Globus pallidus (tissue), 1 donor: ENCODE measurements around the gene KLHL29.

Experiments
- DNase-seq: peaks from one replicate; pipeline ENCODE4 v3.0.0-alpha.2; 2015; ENCODE audit warnings: low spot score

The KLHL29 gene

GRCh38 chr2:23513245-23513871 lies 128.4 kb downstream of the KLHL29 start:
- no peak for DNase-seq

GRCh38 chr2:23513872-23514793 lies 129.2 kb downstream of the KLHL29 start:
- no peak for DNase-seq

- DNase-seq = no peak
Measured at GRCh38 chr2:23516520-23517256, 131.7 kb downstream of the KLHL29 start.

GRCh38 chr2:23518481-23519333 lies 133.7 kb downstream of the KLHL29 start:
- no peak for DNase-seq

- no peak for DNase-seq
Measured at GRCh38 chr2:23519334-23519651, 134.3 kb downstream of the KLHL29 start.

- no peak for DNase-seq
Measured at GRCh38 chr2:23520256-23520655, 135.3 kb downstream of the KLHL29 start.

GRCh38 chr2:23521060-23521459 lies 136.1 kb downstream of the KLHL29 start:
- DNase-seq = no peak

GRCh38 chr2:23522726-23523372 lies 137.9 kb downstream of the KLHL29 start:
- no peak for DNase-seq

GRCh38 chr2:23523373-23524260 lies 138.6 kb downstream of the KLHL29 start:
- no peak for DNase-seq

- DNase-seq = no peak
Measured at GRCh38 chr2:23524261-23524706, 139.3 kb downstream of the KLHL29 start.

GRCh38 chr2:23525137-23525765 lies 140.3 kb downstream of the KLHL29 start:
- DNase-seq = peak; percentile 34

GRCh38 chr2:23526114-23526513 lies 141.1 kb downstream of the KLHL29 start:
- no peak for DNase-seq

- DNase-seq = no peak
Measured at GRCh38 chr2:23526835-23527790, 142.1 kb downstream of the KLHL29 start.

GRCh38 chr2:23528171-23528570 lies 143.2 kb downstream of the KLHL29 start:
- DNase-seq = no peak

- DNase-seq = no peak
Measured at GRCh38 chr2:23528690-23529089, 143.7 kb downstream of the KLHL29 start.

GRCh38 chr2:23529659-23530058 lies 144.7 kb downstream of the KLHL29 start:
- no peak for DNase-seq

GRCh38 chr2:23530206-23530908 lies 145.4 kb downstream of the KLHL29 start:
- no peak for DNase-seq

- no peak for DNase-seq
Measured at GRCh38 chr2:23530909-23531276, 145.9 kb downstream of the KLHL29 start.
